ENCODE data around the gene CIP2A. TPM values are rescaled to one million over a fixed set of nuclear protein-coding genes. Genes with fewer than 3 reads are reported as not detected.

Gene CIP2A
- total and polyA plus RNA-seq, 2 of the 13 experiments (the other 11 are each of a cell fraction or from before 2014, with no cell fraction given), result 7.8 to 36.9 TPM

DNA sequence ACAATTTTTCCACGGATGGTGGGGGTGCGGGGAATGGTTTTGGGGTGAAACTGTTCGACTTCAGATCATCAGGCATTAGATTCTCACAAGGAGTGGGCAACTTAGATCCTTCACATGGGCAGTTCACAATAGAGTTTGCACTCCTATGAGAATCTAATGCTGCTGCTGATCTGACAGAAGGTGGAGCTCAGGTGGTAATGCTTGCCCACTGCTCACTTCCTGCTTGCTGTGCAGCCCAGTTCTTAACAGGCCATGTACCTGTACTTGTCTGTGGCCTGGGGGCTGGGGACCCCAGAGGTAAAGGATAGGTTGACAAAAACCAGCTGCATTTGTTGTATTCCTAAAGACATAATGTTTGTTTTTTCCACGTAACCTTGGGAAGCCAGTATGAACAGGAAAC lies 16.3 kb upstream of the CIP2A start:
- H3K4me3 ChIP-seq (replicated peaks in 1 of 3; ENCODE audit: insufficient read depth in 1 of 3, low read depth in 2 of 3, low read length in 3 of 3), result no peak overlapping the region
- no peak overlapping the region for H3K9ac ChIP-seq (ENCODE audit: insufficient read depth, low read depth, low read length)
- H2AFZ ChIP-seq (ENCODE audit: low read length), result no peak overlapping the region
- in situ Hi-C loops (cut with HindIII; ENCODE audit: extremely low pct_ligation_motif_present, low pct_unique_long_range_greater_than_20kb) (no loop called here), intact Hi-C loops (cut with micrococcal nuclease; ENCODE audit: unreplicated experiment) (no loop called here)
- no peaks in the 10 kb centered on the region for H3K36me3 ChIP-seq (replicated peaks in 1 of 2; ENCODE audit: control insufficient read depth in 1 of 2, insufficient read depth in 2 of 2, low read length in 2 of 2)
- no peak overlapping the region for H3K4me2 ChIP-seq (ENCODE audit: low read depth, low read length)
- TF ChIP-seq, protein P1, sequence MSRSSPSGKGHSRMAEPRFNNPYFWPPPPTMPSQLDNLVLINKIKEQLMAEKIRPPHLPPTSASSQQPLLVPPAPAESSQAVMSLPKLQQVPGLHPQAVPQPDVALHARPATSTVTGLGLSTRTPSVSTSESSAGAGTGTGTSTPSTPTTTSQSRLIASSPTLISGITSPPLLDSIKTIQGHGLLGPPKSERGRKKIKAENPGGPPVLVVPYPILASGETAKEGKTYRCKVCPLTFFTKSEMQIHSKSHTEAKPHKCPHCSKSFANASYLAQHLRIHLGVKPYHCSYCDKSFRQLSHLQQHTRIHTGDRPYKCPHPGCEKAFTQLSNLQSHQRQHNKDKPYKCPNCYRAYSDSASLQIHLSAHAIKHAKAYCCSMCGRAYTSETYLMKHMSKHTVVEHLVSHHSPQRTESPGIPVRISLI (CRISPR knock-in tag; IDR thresholded peaks at IDR 0.05; ENCODE audit: borderline replicate concordance), result no peak
- TF ChIP-seq MED8 (CRISPR knock-in tag; IDR thresholded peaks at IDR 0.05; ENCODE audit: insufficient replicate concordance), result no peak
- no peak for TF ChIP-seq DR1 (CRISPR knock-in tag; IDR thresholded peaks at IDR 0.05)
- no peak for TF ChIP-seq ZNF326 (CRISPR knock-in tag; IDR thresholded peaks at IDR 0.05; ENCODE audit: borderline replicate concordance)
- TF ChIP-seq ZFP41 (CRISPR knock-in tag; IDR thresholded peaks at IDR 0.05; ENCODE audit: borderline replicate concordance), result no peak
- no peak for TF ChIP-seq ZNF207 (IDR thresholded peaks at IDR 0.05; ENCODE audit: borderline replicate concordance)
- TF ChIP-seq SP5 (CRISPR knock-in tag; IDR thresholded peaks at IDR 0.05; ENCODE audit: borderline replicate concordance, low read depth), result no peak
- no peak for TF ChIP-seq ZSCAN21 (CRISPR knock-in tag; IDR thresholded peaks at IDR 0.05; ENCODE audit: borderline replicate concordance)
- TF ChIP-seq FOXO1 (CRISPR knock-in tag; IDR thresholded peaks at IDR 0.05), result no peak
- TF ChIP-seq KAT7 (CRISPR knock-in tag; IDR thresholded peaks at IDR 0.05; ENCODE audit: borderline replicate concordance), result no peak
- no peak for TF ChIP-seq MAFF (IDR thresholded peaks at IDR 0.05; ENCODE audit: low read depth, low read length)
- TF ChIP-seq SP2 (CRISPR knock-in tag; IDR thresholded peaks at IDR 0.05), result no peak
- TF ChIP-seq IKZF1 (IDR thresholded peaks at IDR 0.05), result no peak
- no peak for TF ChIP-seq ATM (IDR thresholded peaks at IDR 0.05; ENCODE audit: borderline replicate concordance)
- no peak for TF ChIP-seq CHD2 (IDR thresholded peaks at IDR 0.05; ENCODE audit: low read depth, low read length)
- TF ChIP-seq ZBTB1 (CRISPR knock-in tag; IDR thresholded peaks at IDR 0.05; ENCODE audit: borderline replicate concordance), result no peak
- no peak for TF ChIP-seq KLF9 (CRISPR knock-in tag; IDR thresholded peaks at IDR 0.05; ENCODE audit: low read depth)
- TF ChIP-seq KDM6A (CRISPR knock-in tag; IDR thresholded peaks at IDR 0.05; ENCODE audit: low read depth), result no peak
- TF ChIP-seq, protein P2, sequence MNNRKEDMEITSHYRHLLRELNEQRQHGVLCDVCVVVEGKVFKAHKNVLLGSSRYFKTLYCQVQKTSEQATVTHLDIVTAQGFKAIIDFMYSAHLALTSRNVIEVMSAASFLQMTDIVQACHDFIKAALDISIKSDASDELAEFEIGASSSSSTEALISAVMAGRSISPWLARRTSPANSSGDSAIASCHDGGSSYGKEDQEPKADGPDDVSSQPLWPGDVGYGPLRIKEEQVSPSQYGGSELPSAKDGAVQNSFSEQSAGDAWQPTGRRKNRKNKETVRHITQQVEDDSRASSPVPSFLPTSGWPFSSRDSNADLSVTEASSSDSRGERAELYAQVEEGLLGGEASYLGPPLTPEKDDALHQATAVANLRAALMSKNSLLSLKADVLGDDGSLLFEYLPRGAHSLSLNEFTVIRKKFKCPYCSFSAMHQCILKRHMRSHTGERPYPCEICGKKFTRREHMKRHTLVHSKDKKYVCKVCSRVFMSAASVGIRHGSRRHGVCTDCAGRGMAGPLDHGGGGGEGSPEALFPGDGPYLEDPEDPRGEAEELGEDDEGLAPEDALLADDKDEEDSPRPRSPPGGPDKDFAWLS (CRISPR knock-in tag; IDR thresholded peaks at IDR 0.05; ENCODE audit: borderline replicate concordance), result no peak
- WGBS (ENCODE audit: low lambda C conversion rate), result 84% methylated on average over 4 of the region's 4 CpGs
- BruUV-seq (replicated peaks), result no TSS peak
- ATAC-seq, result no peak
- H3K79me2 ChIP-seq (ENCODE audit: insufficient read depth, low read length), result no peaks in the 10 kb centered on the region
- CTCF ChIA-PET (ENCODE audit: low intra/inter-chr PET ratio, low total read pairs), result no interaction called here
- no peaks in the 10 kb centered on the region for H3K4me1 ChIP-seq (ENCODE audit: insufficient read depth, low read length)
- H4K20me1 ChIP-seq (ENCODE audit: insufficient read depth, low read length), result no peaks in the 10 kb centered on the region
- no peak overlapping the region for H3K27ac ChIP-seq (ENCODE audit: extremely low read length, insufficient read depth, low read length)
- DNase-seq (ENCODE audit: low spot score), result no peak
- POLR2A ChIA-PET, result no interaction called here
- no peaks in the 10 kb centered on the region for H3K27me3 ChIP-seq (ENCODE audit: control insufficient read depth in 1 of 2, insufficient read depth in 2 of 2, low read length in 2 of 2)
- H3K9me3 ChIP-seq (ENCODE audit: low read length), result no peaks in the 10 kb centered on the region
- no peak for FAIRE-seq
